Neutrophil (primary cell): ENCODE measurements around the gene PRKAR2A.
"Not testable (repeated sequence)": the region's sequence is repeated elsewhere in the genome, so short reads cannot be mapped to it uniquely, and the experiment has no call there.

ENCODE experiments used
- H3K27ac ChIP-seq: fragments of 200-600 bp; sonication (generic); 2 replicates; pipeline ENCODE4 v1.5.1; 2016; ENCODE audit warnings: mild to moderate bottlenecking, moderate library complexity
- H3K27me3 ChIP-seq: fragments of 200-600 bp; sonication (generic); 2 replicates; pipeline ENCODE4 v1.6.0; 2016; ENCODE audit warnings: mild to moderate bottlenecking
- H3K36me3 ChIP-seq: fragments of 200-600 bp; sonication (generic); 2 replicates; pipeline ENCODE4 v1.5.1; 2017
- H3K4me1 ChIP-seq, 2 experiments: fragments of 200-600 bp in 1 of 2; sonication (generic) in 1 of 2; 1 replicate in 1 of 2; 2 replicates in 1 of 2; pipeline versions ENCODE4 v1.5.1 to v1.6.1; 2013 to 2016; ENCODE audit warnings: low read depth in 1 of 2, low read length in 1 of 2, mild to moderate bottlenecking in 1 of 2, moderate library complexity in 1 of 2; ENCODE audit not compliant: control insufficient read depth in 1 of 2, insufficient read depth in 1 of 2
- H3K4me3 ChIP-seq, 2 experiments: fragments of 200-600 bp in 1 of 2; sonication (generic) in 1 of 2; 1 replicate in 1 of 2; 2 replicates in 1 of 2; pipeline ENCODE4 v1.5.1; 2013 to 2016; ENCODE audit warnings: low read depth in 1 of 2, low read length in 1 of 2, mild to moderate bottlenecking in 1 of 2, moderate library complexity in 1 of 2
- H3K9me3 ChIP-seq: fragments of 200-600 bp; sonication (generic); 2 replicates; pipeline ENCODE4 v1.5.1; 2016
- CTCF ChIP-seq: fragments of 200-600 bp; sonication (generic); IDR thresholded peaks from 2 replicates; pipeline ENCODE4 v1.5.1; 2016; ENCODE audit warnings: antibody characterized with exemption

Gene PRKAR2A

GRCh38 chr3:48784426-48785120 lies 63.1 kb downstream of the PRKAR2A start:
- peaks cover 46% of the 10 kb centered on the region for H3K36me3 ChIP-seq
- no peaks in the 10 kb centered on the region for H3K4me1 ChIP-seq
- H3K27ac ChIP-seq = no peak overlapping the region
- no peaks in the 10 kb centered on the region for H3K27me3 ChIP-seq
- no peaks in the 10 kb centered on the region for H3K9me3 ChIP-seq
- no peak for TF ChIP-seq CTCF
- no peak overlapping the region for H3K4me3 ChIP-seq

GRCh38 chr3:48783304-48783703 lies 64.4 kb downstream of the PRKAR2A start:
- Histone ChIP-seq H3K27ac (no peak overlapping the region), H3K36me3 (peaks cover 44% of the 10 kb centered on the region), H3K4me3 (no peak overlapping the region), H3K4me1 (no peaks in the 10 kb centered on the region), H3K27me3 (no peaks in the 10 kb centered on the region), H3K9me3 (no peaks in the 10 kb centered on the region)
- no peak for TF ChIP-seq CTCF

GRCh38 chr3:48782046-48782445 lies 65.6 kb downstream of the PRKAR2A start:
- Histone ChIP-seq H3K36me3 (peaks cover 41% of the 10 kb centered on the region), H3K27ac (no peak overlapping the region), H3K4me1 (no peaks in the 10 kb centered on the region), H3K27me3 (no peaks in the 10 kb centered on the region), H3K9me3 (no peaks in the 10 kb centered on the region), H3K4me3 (no peak overlapping the region)
- no peak for TF ChIP-seq CTCF

- H3K4me3 ChIP-seq, H3K4me1 ChIP-seq, H3K27me3 ChIP-seq, H3K27ac ChIP-seq, H3K9me3 ChIP-seq: not testable (repeated sequence)
- peaks cover 44% of the 10 kb centered on the region for H3K36me3 ChIP-seq
These were observed 69.1 kb downstream of the PRKAR2A start for GRCh38 chr3:48778565-48778964.

- TF ChIP-seq CTCF = no peak
- Histone ChIP-seq H3K9me3 (no peaks in the 10 kb centered on the region), H3K27me3 (no peaks in the 10 kb centered on the region), H3K27ac (no peak overlapping the region), H3K4me1 (no peaks in the 10 kb centered on the region), H3K4me3 (no peak overlapping the region), H3K36me3 (peaks cover 39% of the 10 kb centered on the region)
These were observed 70.8 kb downstream of the PRKAR2A start for GRCh38 chr3:48776854-48777253.

GRCh38 chr3:48770192-48770502 lies 77.5 kb downstream of the PRKAR2A start:
- peak overlapping the region; percentile 42 for H3K27ac ChIP-seq
- H3K9me3 ChIP-seq = no peaks in the 10 kb centered on the region
- no peaks in the 10 kb centered on the region for H3K27me3 ChIP-seq
- no peak for TF ChIP-seq CTCF
- no peak overlapping the region for H3K4me3 ChIP-seq
- H3K36me3 ChIP-seq = peaks cover 43% of the 10 kb centered on the region
- peaks cover 6 to 11% of the 10 kb centered on the region in 2 experiments for H3K4me1 ChIP-seq
